D341Med (cell line): ENCODE results near the gene ILF3.

Source experiments
- DNase-seq: peaks from one replicate; pipeline ENCODE4 v3.0.0; 2012; ENCODE audit warnings: low spot score

The ILF3 gene

DNA sequence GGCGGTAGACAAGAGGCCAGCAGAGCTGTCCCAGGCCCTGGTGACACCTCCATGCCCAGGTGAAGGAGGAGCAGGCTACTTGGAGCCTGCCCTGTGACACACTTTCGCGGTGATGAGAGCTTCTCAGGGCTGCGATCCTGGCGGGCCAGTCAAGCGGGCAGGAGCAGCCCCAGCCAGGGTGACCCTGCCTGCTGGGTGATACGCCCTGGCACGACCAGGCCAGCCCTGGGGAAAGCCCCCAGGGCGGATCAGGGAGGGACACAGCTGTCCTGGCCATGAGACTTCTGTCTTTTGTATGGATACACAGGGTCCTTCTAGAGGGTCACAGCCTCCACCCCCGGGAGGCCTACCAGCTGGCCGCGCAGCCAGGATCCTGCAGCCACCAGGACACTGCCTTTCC is 76.8 kb downstream of the ILF3 start:
- DNase-seq: no peak

- no peak for DNase-seq
Measured at GRCh38 chr19:10735741-10736140, 81.6 kb downstream of the ILF3 start.

DNA sequence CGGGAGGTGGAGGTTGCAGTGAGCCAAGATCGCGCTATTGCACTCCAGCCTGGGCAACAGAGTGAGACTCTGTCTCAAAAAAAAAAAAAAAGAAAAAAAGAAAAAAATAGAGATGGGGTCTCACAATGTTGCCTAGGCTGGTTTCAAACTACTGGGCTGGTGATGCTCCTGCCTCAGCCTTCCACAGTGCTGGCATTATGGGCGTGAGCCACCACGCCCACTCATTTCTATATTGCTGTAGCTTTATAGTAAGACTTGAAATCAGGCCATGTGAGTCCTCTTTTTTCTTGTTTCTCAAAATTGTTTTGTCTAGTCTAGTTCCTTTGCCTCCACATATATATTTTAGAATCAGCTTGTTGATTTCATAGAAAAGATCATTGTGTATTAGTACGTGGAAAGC is 82.0 kb downstream of the ILF3 start:
- DNase-seq: no peak

DNA sequence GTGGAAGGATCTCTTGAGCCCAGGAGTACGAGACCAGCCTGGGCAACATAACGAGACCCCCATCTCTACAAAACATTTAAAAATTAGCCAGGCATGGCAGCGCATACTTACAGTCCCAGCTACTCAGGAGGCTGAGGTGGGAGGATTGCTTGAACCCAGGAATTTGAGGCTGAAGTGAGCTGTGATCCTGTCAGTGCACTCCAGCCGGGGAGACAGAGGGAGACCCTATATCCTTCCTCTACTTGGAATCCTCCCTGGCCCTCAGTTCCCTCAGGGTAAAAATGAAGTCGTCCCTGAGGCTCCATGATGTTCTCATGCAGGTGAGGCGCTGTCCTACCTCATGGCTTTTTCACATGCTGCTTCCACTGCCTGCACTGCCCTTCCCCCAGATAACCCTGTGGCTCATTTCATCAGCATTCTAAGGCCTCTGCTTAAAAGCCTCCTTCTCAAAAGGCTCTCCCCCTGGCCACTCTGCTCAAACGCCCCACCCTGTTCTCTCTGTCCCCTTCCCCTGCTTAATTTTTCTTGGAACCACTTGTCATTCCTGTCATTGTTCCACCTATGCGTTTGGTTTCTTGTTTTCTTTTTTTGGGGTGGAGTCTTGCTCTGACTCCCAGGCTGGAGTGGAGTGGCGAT is 82.9 kb downstream of the ILF3 start:
- DNase-seq: no peak

GRCh38 chr19:10737722-10738121 is 83.6 kb downstream of the ILF3 start:
- no peak for DNase-seq

DNA sequence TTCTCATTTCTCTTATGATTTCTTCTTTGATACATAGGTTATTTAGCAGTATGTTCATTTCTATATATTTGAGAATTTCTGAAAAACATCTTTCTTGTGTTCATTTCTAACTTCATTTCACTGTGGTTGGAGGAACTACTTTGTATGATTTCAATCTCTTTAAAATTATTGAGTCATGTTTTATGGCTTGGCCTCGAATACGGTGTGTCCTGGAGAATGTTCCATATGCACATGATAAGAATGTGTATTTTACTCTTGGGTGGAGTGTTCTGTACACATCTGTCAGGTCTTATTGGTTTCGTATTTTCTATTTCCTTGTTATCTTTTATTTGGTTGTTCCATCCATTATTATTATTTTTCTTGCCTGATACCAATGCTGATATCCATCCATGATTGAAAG is 86.7 kb downstream of the ILF3 start:
- no peak for DNase-seq
